Gastrocnemius medialis (tissue), 4 donors: ENCODE results near the gene GPS1. TPM values are rescaled to one million over a fixed set of nuclear protein-coding genes. Genes with fewer than 3 reads are reported as not detected.

Experiments used
- ATAC-seq, 2 donors: fragments of 150-250 bp; one replicate each; pipeline ENCODE4 v1.9.1; 2016
- DNase-seq, 2 donors: peaks; one replicate each; pipeline ENCODE4 v3.0.0-alpha.2; 2019
- H3K27ac ChIP-seq, 4 donors: fragments of 200-600 bp; sonication (generic); 1 replicate in 1 of 4; 2 replicates in 3 of 4; pipeline ENCODE4 v1.5.1; 2016 to 2018; ENCODE audit warnings: mild to moderate bottlenecking in 2 of 4, moderate library complexity in 1 of 4
- H3K27me3 ChIP-seq, 3 donors: fragments of 200-600 bp; sonication (generic) in 2 of 3; 1 replicate in 1 of 3; 2 replicates in 2 of 3; pipeline versions ENCODE4 v1.5.1 to v1.6.0; 2016 to 2019; ENCODE audit warnings: mild to moderate bottlenecking in 1 of 3, moderate library complexity in 1 of 3
- H3K36me3 ChIP-seq, 2 donors: fragments of 200-600 bp; sonication (generic) in 1 of 2; one replicate each; pipeline ENCODE4 v1.5.1; 2017 to 2018
- H3K4me1 ChIP-seq, 2 donors: fragments of 200-600 bp; sonication (generic) in 1 of 2; one replicate each; pipeline ENCODE4 v1.5.1; 2016 to 2017; ENCODE audit warnings: mild to moderate bottlenecking in 2 of 2
- H3K4me3 ChIP-seq, 4 donors: fragments of 200-600 bp; sonication (generic) in 3 of 4; 1 replicate in 1 of 4; 2 replicates in 3 of 4; pipeline ENCODE4 v1.5.1; 2016 to 2019; ENCODE audit warnings: mild to moderate bottlenecking in 2 of 4
- H3K9me3 ChIP-seq, 3 donors: fragments of 200-600 bp; sonication (generic) in 2 of 3; 1 replicate in 1 of 3; 2 replicates in 2 of 3; pipeline ENCODE4 v1.5.1; 2016 to 2019
- CTCF ChIP-seq, 5 experiments: fragments of 450-650 bp in 3 of 5; fragments of 200-600 bp in 2 of 5; sonication (generic) in 2 of 5; IDR thresholded peaks in 4 of 5; conservative IDR thresholded peaks in 1 of 5; 1 replicate in 4 of 5; 2 replicates in 1 of 5; pipeline ENCODE4 v1.5.1; 2016 to 2019; ENCODE audit warnings: antibody characterized with exemption in 5 of 5, mild to moderate bottlenecking in 3 of 5, moderate library complexity in 3 of 5
- POLR2A ChIP-seq, 2 donors: fragments of 450-650 bp; IDR thresholded peaks; one replicate each; pipeline ENCODE4 v1.6.1; 2017; ENCODE audit warnings: antibody characterized with exemption in 2 of 2, mild to moderate bottlenecking in 2 of 2, moderate library complexity in 2 of 2
- in situ Hi-C, 4 donors: fragments of 200-750 bp; cut with MboI; loops; one replicate each; pipeline versions ENCODE4 v1.15.0 to v1.8.0; 2017; ENCODE audit warnings: low sequenced_read_pairs in 4 of 4
- intact Hi-C: fragments of 100-400 bp; cut with DNase I; formaldehyde crosslinking; loops from one replicate; pipeline ENCODE4 v1.15.1; 2023; ENCODE audit warnings: low total_unique reads
- total RNA-seq, 4 donors: library from RNA; depleted of rRNA; stranded (reverse); fragments of >200 nt; gene quantifications; one replicate each; pipeline versions ENCODE4 v1.1.0 to v1.2.3, GENCODE V29; 2016

Gene GPS1
- total RNA-seq, 4 donors from 2014 or later: 119 to 174 (median 137) TPM

GRCh38 chr17:82091264-82092066 is 39.8 kb downstream of the GPS1 start:
- no peak for ATAC-seq
- H3K27me3 ChIP-seq: no peaks in the 10 kb centered on the region
- intact Hi-C loops: no loop called here

GRCh38 chr17:82092094-82092586 is 40.4 kb downstream of the GPS1 start:
- Histone ChIP-seq H3K4me1 (peaks cover 6 to 9% of the 10 kb centered on the region in 2 donors), H3K9me3 (no peaks in the 10 kb centered on the region), H3K27ac (no peak overlapping the region), H3K4me3 (no peak overlapping the region), H3K36me3 (peaks cover 0 to 89% of the 10 kb centered on the region in 2 donors), H3K27me3 (no peaks in the 10 kb centered on the region)
- DNase-seq (no peak), ATAC-seq (no peak)
- intact Hi-C loops: no loop called here
- TF ChIP-seq POLR2A (IDR thresholded peaks at IDR 0.05): no peak
- TF ChIP-seq CTCF (IDR thresholded peaks at IDR 0.05 in 4 of 5, conservative IDR thresholded peaks at IDR 0.05 in 1 of 5): no peak
- in situ Hi-C loops: no loop called here

More at GRCh38 chr17:82091264-82092066, 39.8 kb downstream of the GPS1 start:
- Histone ChIP-seq H3K36me3 (peaks cover 0 to 95% of the 10 kb centered on the region in 2 donors), H3K4me1 (peaks cover 0 to 2% of the 10 kb centered on the region in 2 donors), H3K9me3 (no peaks in the 10 kb centered on the region), H3K27ac (no peak overlapping the region), H3K4me3 (no peak overlapping the region)
- in situ Hi-C loops: no loop called here
- TF ChIP-seq CTCF (IDR thresholded peaks at IDR 0.05 in 4 of 5, conservative IDR thresholded peaks at IDR 0.05 in 1 of 5): no peak
- TF ChIP-seq POLR2A (IDR thresholded peaks at IDR 0.05): no peak
- no peak for DNase-seq

GRCh38 chr17:82092628-82092994 is 40.9 kb downstream of the GPS1 start:
- no peak for DNase-seq
- Histone ChIP-seq H3K36me3 (peaks cover 0 to 84% of the 10 kb centered on the region in 2 donors), H3K4me3 (no peak overlapping the region), H3K9me3 (no peaks in the 10 kb centered on the region), H3K27ac (no peak overlapping the region), H3K4me1 (peaks cover 6 to 11% of the 10 kb centered on the region in 2 donors), H3K27me3 (no peaks in the 10 kb centered on the region)
- TF ChIP-seq CTCF (IDR thresholded peaks at IDR 0.05 in 4 of 5, conservative IDR thresholded peaks at IDR 0.05 in 1 of 5) (no peak), POLR2A (IDR thresholded peaks at IDR 0.05) (no peak)
- ATAC-seq: no peak
- intact Hi-C loops: no loop called here
- in situ Hi-C loops: no loop called here

- Histone ChIP-seq H3K36me3 (peaks cover 0 to 78% of the 10 kb centered on the region in 2 donors), H3K27me3 (no peaks in the 10 kb centered on the region), H3K27ac (no peak overlapping the region), H3K9me3 (no peaks in the 10 kb centered on the region), H3K4me1 (peaks cover 6 to 11% of the 10 kb centered on the region in 2 donors), H3K4me3 (no peak overlapping the region)
- TF ChIP-seq CTCF (IDR thresholded peaks at IDR 0.05 in 4 of 5, conservative IDR thresholded peaks at IDR 0.05 in 1 of 5): no peak
- no peak for TF ChIP-seq POLR2A (IDR thresholded peaks at IDR 0.05)
- intact Hi-C loops (no loop called here), in situ Hi-C loops (no loop called here)
- ATAC-seq (no peak), DNase-seq (no peak)
Measured at GRCh38 chr17:82092995-82093751, 41.5 kb downstream of the GPS1 start.
